GM19035 (cell line): ENCODE results near the gene DPP4.
A peak's percentile ranks its signal among the peaks of the same experiment; 100 is the strongest.
"Not testable (repeated sequence)": the region's sequence is repeated elsewhere in the genome, so short reads cannot be mapped to it uniquely, and the experiment has no call there.

Source experiments
- ATAC-seq: cut with Tn5 transposase; IDR thresholded peaks from one replicate; pipeline ENCODE4 v1.9.1; 2021; ENCODE audit not compliant: unreplicated experiment

The DPP4 gene

DNA sequence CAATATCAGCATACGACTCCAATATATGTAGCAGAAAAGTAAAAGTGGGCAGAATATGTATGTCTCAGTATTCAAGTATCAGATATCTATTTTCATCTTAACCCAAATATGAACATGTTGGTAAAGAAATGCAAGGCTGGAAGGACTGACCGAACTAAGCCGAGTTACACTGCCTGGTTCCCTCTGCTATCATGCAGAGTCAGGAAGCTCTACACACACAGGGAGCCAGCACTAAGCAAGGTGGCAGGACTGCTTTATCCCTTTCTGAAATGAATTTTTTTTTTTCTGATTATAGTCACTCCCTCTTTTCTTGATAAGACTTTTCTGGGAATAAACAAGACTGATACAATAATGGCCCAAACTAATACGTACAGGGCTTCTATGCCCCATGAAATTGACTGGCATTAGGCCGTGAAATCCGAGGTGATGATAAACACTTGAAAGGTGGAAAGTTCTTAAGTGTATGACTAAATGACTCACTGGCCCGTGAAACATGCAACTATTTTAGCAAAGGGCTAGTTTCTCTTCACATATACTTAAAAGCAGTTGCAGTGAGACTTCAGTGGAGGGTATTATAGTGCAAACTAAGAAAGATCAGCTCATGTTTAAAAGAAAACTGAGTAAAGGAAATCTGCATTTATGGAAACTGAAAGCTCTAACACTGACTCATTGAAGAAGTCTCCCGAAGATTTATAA, 14.9 kb downstream of the DPP4 start:
- peak; percentile 71 for ATAC-seq

DNA sequence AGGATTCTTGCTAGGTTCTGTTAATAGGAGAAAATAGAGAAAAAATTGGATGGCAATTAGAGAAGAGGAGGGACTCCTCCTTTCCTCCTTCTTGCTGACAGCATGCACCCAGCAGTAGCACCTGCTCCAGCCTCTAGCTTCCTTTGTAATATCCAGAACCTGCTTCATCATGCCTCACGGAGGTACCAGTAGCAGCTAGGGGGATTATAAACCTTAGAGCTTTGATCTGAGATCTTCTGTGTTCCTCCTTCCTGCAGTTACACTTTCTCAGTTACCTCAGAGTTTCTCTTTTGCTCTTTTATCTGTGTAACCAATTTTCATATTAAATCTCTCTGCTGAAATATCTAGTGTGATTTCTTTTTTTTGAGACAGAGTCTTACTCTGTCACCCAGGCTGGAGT, 16.6 kb downstream of the DPP4 start:
- no peak for ATAC-seq

DNA sequence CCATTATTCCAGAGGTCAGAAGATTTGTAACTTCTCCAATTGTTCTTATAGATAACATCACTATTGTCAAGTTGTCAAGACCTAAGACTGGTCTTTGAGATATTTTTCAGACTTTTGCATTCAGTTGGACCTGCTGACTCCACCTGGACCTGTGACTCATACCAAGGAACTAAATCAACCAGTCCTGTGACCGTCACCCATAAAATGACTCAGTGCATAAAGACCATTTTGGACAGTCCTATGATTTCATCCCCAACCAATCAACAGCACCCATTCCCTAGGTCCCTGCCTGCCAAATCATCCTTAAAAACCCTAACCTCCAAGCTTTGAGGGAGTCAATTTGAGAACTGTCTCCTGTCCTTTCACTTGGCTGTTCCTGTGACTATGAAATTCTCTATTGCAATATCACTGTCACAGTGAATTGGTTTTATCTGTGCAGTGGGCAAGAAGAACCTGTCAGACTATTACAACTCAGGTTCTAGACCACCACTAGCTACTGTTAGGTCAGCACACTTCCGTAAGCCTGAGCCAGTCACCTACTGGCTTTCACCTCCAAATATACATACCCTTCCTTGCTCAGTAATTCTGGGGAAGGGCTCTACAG, 17.1 kb downstream of the DPP4 start:
- ATAC-seq: no peak

DNA sequence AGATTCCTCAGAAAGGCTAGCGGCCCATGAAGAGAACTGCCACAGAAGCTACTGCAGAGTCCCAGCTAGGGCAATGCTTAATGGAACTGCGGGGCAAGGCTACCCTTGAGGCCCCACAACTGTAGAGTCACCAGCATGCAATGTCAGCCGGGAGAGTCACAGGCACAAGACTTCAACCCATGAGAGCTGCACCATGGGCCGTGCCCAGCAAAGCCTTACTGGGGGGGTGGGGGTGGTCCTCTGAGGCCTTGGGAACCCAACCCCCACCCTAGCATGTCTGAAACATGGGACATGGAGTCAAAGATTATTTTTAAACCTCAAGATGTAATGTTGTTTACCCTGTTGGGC, 20.2 kb downstream of the DPP4 start:
- ATAC-seq: no peak

DNA sequence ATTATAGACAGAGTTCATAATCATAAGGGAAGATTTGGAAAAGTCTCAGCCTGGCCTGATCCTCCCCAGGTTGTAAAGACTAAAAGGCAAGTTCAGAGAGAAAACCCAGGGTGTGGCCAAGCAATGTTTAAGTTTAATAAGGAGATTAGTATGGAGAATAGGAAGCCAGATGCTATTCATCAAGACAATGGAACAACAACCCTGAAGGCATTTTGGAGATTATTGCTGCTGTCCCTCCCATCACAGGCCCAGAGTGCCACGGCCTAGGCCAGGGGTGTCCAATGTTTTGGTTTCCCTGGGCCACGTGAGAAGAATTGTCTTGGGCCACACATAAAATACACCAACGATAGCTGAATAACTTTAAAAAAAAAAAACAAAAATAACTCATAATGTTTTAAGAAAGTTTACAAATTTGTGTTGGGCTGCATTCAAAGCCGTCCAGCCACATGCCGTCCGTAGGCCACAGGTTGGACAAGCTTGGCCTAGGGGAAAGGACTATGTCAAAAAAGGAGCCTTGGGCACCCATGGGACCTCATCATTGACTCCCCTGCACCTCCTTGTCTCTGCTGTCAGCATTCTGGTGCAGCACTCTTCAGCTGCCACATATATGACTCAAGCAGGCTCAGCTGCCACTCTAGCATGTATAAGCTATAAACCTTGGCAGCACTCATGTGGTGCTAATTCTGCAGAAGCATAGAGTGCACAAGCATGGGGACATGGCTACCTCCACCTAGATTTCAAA, 20.8 kb downstream of the DPP4 start:
- no peak for ATAC-seq

DNA sequence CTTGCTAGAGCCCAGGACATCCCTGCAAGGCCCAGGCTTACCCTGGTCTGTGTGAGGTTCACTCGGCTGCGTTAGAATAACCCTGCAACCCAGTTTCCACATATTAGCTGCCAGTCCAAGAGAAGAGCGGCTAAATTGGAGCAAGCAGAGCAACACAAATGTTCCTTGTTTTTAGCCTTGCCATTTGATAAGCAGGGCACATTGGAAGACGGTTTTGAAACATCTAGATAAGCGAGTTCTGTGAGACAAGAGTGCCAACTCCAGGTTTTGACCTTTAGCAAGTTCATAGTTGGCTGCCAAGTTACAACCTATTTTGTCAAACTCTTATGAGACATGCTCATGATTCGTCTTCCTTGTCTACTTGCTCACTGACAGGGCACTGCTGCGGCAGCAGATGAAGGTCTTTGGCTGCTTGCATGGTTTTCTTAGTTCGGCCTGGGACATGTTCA, 23.5 kb downstream of the DPP4 start:
- no peak for ATAC-seq

DNA sequence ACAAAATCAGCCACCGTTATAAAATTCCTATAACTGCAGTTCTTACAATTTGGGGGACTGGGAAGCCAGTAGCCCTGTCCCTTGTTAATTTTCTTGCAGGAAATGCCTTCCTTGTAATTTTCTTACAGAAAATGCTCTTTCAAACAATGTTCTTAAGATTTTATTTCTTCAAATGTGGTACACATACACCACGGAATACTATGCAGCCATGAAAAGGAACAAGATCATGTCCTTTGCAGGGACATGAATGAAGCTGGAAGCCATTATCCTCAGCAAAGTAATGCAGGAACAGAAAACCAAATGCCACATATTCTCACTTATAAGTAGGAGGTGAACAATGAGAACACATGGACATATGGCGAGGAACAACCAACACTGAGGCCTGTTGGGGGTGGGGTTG, 24.9 kb downstream of the DPP4 start:
- ATAC-seq: not testable (repeated sequence)

DNA sequence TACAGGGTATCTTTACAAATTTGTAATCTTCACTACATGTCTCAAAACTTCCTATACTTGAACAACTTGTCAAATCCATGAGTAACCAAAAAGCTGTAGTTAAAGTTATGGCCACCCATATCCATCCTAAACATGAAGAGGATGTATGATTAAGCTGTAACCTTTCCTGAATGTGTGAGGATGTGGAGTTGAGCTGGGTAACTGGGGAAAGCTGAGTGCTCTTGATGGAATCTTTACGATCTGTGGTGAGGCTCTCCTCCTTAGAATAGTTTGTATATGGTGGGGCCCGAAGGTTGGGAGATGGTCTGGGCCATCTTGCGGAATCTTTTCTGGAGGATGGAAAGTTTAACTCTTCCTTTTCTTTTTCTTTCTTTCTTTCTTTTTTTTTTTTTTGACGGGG, 29.4 kb downstream of the DPP4 start:
- no peak for ATAC-seq

DNA sequence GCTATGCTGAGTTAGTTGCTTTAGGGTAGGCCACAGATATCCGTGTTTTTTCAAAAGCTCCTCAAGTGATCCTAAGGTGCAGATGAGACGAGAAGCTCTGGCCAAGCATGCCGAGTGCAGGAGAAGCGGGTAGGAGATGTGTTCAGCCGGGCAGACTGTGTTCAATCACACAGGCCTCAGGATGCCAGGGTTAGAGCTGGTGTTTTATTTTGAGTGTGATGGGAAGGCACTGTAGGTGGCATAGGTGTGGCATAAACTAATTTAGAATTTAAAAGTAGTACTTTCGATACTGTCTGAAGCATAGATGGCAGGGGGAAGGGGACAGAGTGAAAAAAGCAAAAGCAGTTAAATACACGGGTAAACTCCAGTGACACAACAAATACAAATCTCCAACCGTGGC, 30.9 kb downstream of the DPP4 start:
- no peak for ATAC-seq

DNA sequence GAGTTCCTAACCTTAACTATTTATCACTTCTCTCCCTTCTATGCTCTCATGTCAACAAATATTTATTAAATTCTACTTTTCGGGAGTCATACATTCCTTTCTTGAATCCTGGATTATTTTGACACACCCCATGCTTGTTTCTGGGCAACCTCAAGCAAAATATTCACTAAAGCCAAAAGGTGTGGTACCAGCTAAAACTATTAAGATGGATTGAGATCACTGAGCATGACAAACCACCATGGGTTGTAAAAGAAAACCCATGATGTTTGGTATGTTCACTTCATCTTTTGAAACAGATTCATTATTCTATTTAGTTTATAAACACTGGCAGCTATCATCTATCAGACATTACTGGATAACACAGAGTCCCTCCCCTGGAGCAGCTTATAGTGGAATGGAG, 32.5 kb downstream of the DPP4 start:
- ATAC-seq: no peak

DNA sequence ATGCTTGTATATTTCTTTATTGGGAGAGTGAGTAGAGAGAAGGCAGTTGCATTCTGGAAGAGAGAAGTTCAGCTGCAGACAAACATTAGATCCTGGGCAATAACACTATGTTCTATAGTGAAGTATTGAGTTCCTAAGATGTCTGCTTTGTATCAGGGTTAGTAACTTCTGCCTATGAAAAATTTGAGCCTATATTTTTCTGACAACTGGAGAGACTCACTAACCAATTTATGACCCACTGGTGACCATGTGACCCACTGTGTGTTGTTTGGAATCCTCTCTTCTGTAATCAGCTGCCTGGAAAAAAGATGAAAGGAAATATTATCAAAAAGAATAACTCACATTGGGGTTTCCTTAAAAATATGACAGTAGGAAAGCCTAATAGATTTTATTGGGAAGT, 35.3 kb downstream of the DPP4 start:
- no peak for ATAC-seq

DNA sequence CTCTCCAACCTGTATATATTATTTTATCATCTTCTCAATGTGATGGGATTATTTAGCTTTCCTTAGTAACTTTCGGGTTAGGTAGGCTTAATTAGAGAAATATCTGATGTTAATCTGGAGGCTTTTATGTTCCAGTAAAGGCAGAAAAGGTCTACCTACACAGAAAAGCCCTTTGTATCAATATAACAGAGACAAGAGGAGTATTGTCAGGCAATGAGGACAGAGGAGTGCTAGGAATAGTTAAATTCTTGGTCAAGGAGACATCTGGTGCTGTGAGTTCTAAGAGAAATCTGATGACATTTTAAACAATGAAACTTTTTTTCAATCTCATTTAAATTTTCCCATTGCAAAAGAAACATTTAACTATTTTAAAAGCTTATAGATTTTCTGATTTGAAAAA, 36.1 kb downstream of the DPP4 start:
- no peak for ATAC-seq

DNA sequence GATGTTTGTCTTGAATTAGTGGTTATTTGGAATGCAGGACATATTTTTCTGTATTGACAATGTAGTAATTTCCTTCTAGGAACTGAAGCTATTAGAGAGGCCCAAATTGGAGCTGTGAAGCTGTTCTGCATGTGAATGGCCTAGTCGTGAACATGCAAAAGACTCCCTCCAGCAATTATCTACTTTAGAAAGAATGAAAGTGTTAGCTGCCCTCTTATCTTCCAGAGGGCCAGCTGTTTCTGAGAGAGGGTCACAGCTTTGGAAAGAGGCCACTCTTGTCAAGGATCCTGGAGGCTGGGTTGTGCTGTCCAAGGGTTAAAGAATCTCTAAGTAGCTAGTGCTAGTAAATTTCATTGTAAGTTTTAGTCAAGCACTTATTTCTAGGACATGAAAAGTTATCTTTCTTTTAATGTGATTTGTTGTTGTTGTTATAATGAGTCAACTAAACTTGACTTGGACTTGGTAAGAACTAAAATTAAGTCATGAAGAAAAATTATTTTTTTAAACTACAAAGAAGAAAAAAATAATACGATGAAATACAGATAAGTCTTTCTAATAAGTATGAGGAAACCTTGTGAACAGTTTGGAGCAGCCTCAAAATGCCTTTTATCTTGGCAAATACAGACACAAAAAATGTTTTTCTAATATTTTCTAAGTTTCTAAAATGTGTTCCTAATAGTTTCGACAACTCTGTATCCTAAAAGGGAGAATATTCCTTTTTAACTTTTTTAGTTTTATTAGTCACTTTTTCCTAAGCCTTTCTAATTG, 36.8 kb downstream of the DPP4 start:
- no peak for ATAC-seq

DNA sequence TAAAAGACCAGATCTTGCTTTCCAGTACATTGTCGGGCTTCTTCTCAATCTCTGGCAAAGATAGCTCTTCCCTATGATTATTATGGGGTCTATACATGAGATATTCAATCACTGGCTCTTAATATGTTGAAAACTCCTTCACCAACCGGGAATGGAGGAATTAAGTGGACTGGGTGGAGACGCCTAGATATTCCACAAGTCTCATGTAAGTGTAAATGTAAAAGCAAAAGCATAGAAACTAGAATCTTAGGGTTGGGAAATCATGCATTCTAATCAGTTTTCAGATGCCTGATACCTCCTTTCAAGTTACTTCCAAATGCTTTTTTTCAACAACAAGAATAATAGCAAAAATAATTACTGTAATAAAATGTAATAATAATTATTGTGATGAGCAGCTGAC, 38.0 kb downstream of the DPP4 start:
- no peak for ATAC-seq

DNA sequence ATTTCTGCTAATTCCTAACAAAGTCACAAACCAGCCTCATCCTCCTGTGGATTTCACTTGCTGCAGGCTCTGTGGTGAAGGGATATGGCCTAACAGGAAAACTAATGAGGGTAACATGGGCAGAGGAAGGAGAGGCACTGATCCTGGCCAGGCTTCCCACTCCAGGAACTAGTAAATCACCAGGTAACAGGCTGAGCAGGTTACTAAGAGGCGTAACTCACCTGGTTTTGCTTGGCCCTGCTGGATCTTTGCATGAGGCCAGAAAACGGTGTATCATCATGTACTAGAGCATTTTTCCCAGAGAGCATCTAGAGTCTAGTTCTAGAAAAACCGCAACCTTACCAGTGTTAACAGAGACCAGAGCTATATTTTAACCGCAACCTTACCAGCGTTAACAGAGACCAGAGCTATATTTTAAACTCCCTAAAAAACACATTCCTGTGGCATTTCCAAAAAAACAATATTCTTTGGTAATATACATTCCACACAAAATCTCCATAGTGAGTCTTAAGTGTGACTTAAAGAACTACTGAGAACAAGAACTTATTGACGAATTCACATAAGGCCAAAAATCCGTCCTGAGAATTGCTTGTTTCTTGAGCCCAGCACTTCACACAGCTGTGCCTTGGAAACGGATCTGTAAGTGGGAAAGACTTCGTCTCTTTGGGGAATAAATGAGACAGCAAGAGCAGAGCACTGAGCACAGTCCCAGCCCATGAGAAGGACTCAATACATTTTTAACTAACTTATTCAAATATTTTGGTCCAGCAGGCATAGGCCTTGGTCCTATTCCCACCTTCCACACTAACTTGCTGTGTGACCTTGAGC, 43.4 kb downstream of the DPP4 start:
- ATAC-seq: no peak

DNA sequence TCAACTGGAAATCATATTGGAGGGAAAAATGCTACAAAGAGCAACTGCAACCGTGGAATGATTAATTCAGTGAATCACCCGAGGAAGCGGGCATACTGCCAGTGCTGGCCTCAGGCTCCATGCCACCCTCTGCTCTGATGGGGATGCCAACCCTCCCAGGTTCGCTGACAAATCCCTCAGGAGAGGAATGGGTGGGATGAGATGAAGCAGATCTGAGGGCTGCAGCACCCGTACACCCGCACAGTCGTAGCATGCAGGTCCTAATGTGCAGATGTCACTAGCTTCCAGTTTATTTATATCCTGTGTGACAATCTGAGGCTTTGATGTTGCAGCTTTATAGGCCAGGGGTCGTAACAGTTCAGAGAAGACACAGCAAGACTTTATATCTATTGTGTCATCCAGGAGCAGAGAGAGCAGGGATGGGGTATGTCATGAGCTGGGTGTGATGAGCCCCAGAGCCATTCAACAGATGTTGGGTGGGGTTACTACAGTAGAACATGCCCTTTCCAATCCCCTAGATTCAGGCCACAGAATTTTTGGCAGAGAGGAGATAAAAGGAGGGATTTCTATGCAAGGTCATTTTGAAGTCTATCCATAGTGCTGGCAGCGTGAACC, 44.6 kb downstream of the DPP4 start:
- ATAC-seq: no peak

DNA sequence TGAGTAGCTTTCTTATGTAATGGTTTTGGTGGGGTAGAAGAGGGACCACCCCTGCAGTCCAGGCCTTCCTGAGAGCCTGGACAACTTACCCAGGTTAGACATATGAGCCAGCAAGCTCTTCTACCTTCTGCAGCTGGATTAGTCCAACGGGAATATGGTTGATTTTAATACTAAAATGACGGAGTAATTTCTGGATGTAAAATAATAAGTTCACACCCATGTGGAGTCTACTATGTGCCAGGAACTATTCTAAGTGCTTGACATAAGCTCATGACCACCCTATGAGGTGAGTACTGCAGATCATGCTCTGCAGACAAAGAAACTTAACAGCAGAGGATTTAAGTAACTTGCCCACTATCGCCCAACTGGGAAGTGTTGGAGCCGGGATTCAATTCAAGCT, 45.5 kb downstream of the DPP4 start:
- no peak for ATAC-seq

DNA sequence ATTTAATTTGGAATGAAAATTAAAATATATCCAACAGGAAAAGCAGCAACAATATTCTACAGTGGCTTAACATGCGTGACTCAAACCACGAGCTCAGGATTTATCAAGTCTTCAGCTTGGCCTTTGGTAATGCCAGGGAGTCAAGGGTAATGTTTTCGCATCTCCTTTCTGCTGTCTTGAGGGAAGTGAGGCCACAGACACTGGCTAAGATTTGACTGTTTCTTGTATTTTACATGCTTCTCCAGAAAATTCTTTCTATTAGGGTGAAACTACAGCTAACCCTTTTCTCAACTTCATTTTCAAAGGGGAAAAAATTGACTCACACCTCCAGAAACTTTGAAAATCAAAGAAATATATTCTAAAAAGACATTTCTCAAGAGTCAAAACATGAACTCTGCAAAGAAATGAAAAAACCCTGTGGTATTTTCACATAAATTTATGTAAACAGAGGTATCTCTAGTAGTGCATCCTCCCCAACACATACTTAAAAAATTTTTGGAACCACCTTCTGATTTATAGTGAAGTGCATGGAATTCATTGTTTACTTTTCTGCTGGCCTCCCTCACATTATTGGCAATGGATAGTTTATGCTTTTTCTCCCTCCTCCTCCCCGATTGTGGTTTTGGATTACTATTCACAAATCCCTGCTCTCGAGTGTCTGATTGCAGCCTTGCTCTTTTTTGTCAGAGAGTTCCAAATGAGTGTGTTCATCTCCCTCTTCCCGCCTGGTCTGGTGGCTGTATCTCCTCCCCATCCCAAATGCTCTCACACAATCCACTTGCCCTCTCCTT, 48.7 kb downstream of the DPP4 start:
- ATAC-seq: no peak

DNA sequence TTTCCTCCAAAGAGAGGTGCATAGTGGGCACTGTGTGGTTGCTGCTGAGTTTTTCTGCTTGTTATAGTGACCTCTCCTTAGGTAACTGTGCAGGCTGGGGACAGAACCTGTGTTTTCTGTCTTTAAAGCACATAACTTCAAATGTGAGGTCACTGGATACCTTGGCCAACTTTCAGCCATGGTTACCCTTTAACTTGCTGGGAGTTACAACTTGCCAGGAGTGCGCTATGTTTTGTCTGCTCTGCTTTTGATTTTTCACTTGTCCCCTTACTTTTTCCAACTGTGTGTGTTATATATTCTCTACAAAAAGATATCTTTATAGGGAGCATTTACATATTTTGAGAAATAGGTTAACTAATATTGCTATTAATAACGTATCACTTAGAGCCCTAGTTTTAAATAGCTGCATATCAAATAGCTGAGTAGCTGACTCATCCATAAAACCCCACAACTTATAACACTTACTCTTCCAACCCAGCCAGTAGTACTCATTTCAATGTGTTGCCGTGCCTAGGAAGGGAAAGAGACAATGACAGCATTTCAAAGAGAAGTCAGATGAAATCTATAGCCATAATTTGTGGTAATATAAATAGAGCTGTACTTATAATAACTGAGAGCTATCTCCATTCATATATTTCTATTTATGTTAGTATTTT, 51.6 kb downstream of the DPP4 start:
- ATAC-seq: no peak
